Esophagus squamous epithelium (tissue), 4 donors: Measurements from ENCODE around the gene SMIM35.

Source experiments
- CTCF ChIP-seq, 6 experiments: fragments of 450-650 bp in 4 of 6; fragments of 200-600 bp in 2 of 6; sonication (generic) in 2 of 6; IDR thresholded peaks; one replicate each; pipeline ENCODE4 v1.5.1; 2016 to 2019; ENCODE audit warnings: antibody characterized with exemption in 6 of 6, mild to moderate bottlenecking in 4 of 6, moderate library complexity in 4 of 6
- POLR2A ChIP-seq, 4 donors: fragments of 450-650 bp; IDR thresholded peaks; one replicate each; pipeline ENCODE4 v1.6.1; 2017; ENCODE audit warnings: antibody characterized with exemption in 4 of 4, mild to moderate bottlenecking in 4 of 4, moderate library complexity in 3 of 4

- TF ChIP-seq CTCF (IDR thresholded peaks at IDR 0.05) (no peak), POLR2A (IDR thresholded peaks at IDR 0.05) (no peak)
Measured at GRCh38 chr11:118059246-118059940, 27.4 kb downstream of the SMIM35 start.
